GM18870 (cell line): Measurements from ENCODE around the gene GGT6.

ENCODE experiments used
- ATAC-seq: cut with Tn5 transposase; IDR thresholded peaks from one replicate; pipeline ENCODE4 v1.9.1; 2021; ENCODE audit warnings: moderate library complexity; ENCODE audit not compliant: unreplicated experiment

Gene GGT6

GRCh38 chr17:4509401-4509800 is 51.0 kb downstream of the GGT6 start:
- ATAC-seq = no peak

DNA sequence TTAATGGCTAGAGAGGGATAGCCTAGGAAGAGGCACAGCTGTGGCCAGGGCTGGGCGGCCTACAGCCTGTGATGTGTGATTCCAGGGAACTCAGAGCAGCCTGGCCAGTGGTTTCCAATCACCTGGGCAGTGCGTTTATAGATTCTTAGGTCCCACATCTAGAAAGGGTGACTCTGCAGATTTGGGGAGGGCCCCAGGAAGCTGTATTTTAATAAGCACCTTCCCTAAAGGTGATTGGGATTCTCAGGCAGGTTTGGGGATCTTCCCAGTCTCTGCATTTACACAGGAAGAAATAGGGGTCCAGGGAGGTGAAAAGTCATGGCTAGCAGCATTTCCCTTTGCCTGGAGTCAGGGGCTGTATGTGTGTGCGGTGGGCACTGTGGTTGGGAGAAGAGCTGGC is 52.2 kb downstream of the GGT6 start:
- ATAC-seq = no peak

DNA sequence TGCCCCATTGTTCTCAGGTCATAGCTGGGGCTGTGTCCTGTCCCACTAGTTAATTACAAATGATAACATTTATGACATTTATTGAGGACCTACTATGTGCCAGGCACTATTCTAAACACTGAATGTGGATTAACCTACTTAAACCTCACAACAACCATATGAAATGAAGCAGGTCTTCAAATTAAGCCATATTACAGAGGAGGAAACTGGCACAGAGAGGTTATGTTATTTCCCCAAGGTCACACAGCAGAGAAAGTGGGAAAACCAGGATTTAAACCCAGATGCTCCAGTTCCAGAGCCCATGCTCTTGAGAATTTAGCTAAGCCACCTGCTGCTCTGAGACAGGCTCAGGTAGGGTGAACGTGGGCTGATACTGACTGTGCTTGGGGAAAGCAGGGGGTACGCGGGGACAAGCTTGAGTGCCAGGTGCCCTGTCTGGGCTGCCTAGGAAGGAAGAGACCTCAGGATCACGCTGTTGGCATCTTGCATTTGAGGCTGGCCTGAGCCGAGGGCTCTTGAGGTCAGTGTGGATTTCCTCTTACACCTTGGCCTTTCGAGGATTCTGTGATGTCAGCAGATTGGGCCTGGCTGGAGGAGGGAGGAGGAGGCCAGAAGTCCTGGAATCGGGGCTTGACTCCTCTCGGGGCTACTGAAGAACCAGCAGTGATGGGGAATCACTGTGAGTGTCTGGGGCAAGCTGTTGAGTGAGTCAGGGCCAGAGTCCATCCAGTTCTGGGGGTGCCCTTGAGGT is 52.8 kb downstream of the GGT6 start:
- ATAC-seq = no peak
